GM21423 (cell line): ENCODE results near the gene KRT17.
"Not testable (repeated sequence)": the region's sequence is repeated elsewhere in the genome, so short reads cannot be mapped to it uniquely, and the experiment has no call there.

Source experiments
- ATAC-seq: cut with Tn5 transposase; IDR thresholded peaks from one replicate; pipeline ENCODE4 v1.9.1; 2021; ENCODE audit warnings: mild to moderate bottlenecking, moderate library complexity; ENCODE audit not compliant: unreplicated experiment

KRT17 gene

DNA sequence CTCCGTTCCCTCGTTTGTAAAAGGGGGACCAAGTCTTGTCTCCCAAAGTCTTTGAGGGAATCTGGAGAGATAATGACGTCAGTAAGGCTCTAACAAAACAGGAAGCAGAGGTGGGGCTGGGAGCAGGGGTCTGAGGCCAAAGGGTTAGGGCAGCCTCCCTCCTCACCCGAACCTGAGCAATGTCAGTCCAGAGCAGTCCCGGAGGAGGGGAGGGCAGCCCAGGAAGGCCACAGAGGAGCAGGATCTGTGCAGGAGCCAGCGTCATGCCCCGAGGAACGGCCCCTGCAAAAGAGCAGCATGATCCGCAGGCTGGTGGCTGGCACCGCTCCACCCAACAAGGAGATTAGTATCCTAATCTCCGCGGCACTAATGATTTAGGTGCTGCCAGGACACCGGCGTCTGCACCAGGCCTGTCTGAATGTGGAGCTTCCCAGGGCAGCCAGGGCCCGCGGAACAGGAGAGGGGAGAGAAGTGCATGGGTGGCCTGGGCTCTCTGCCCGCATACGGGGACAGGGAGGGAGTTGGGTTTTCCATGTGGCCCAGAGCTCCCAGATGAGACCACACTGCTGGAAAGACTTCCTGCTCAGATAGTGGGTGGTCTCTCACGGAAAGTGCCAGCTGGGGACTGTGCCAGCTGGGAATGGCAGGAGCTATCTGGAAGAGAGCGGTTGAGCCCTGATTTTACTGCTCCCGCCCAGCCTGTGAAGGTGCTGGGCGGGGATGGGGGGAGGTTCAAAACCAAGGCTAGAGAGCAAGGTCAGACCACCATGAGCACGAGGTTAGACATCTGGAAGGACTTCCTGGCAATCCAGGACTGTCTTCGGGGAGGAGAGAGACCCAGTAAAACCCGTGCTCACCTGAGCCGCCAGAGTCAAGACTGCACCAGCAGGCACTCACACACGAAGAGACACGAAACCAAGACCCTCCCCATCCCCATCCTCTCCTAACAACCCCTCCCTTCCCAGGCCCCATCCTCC is 11.0 kb upstream of the KRT17 start:
- no peak for ATAC-seq

DNA sequence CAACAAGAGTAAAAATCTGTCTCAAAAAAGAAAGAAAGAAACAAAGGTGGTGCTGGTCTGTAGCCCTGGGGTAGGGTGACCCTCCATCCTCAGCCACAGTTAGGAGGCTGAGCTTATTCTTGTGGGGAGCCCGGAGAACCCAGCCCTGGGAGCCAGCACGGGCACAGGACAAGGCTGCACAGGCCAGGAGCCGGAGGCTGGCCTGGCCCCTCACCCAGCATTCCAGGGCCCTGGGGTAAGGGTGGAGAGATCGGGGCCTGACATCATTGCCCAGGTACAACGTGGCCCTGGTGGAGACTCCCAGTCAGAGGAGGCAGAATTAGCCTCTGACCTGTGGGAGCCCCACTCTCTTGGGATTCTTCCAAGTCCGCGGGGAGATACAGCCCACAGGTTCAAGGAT is 10.3 kb upstream of the KRT17 start:
- ATAC-seq: no peak

DNA sequence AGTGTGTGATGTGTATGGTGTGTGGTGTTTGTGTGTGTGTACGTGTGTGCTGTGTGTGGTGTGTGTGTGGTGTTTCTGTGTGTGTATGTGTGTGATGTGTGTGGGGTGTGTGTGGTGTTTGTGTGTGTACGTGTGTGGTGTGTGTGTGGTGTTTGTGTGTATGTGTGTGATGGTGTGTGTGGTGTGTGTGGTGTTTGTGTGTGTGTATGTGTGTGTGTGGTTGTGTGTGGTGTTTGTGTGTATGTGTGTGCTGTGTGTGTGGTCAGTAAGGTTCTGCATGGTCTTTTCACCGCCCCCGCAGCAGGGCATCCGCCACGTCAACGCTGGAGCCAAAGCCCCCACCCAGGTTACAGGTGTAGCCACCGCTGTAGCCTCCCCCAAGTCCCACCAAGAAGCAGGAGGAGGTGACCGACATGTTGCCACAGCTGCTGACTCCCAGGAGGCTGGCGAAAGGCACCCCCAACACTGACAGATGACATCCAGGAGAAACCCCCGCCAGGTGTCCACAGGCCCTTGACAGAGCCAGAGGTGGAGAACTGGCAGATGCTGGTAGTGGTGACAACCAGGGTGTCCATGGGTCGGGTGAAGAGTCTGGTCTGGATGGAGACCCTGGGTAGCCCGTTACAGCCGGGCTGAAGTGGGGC is 9.3 kb upstream of the KRT17 start:
- no peak for ATAC-seq

DNA sequence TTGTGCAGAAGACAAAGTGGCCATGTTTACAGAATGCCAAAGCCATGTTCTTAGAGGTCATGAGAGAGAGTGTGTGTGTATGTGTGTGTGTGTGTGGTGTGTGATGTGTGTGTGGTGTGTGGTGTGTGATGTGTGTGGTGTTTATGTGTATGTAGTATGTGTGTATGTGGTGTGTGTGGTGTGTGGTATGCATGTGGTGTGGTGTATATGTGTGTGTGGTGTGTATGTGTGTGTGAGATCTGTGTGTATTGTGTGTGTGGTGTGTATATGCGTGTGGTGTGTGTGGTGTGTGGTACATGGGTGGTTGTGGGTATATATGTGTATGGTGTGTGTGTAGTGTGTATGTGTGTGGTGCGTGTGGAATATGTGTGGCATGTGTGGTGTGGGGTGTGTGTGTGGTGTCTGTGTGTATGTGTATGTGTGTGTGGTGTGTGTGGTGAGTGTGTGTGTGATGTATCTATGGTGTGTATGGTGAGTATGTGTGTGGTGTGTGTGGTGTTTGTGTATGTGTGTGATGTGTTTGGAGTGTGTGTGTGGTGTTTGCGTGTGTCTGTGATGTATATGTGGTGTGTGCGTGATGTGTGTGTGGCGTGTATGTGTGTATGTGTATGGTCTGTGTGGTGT is 8.2 kb upstream of the KRT17 start:
- no peak for ATAC-seq

DNA sequence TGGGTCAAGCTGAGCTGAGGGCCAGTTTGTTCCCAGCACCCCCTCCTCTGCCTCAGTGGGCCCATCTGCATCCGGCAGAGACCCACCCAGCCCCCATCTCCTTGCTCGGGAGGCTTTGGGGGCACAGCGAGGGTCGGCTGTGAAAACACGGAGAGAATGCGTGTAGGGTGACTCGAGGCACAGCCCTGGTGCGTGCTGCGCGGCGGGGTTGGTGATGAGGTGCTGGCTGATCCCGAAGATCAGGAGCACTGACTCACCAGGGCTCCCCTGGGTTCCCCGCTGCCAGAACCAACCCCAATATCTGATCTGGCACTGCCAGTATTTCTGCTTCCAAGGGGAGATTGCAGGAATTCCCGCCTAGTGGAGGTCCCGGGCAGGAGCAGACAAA is 7.5 kb upstream of the KRT17 start:
- no peak for ATAC-seq

DNA sequence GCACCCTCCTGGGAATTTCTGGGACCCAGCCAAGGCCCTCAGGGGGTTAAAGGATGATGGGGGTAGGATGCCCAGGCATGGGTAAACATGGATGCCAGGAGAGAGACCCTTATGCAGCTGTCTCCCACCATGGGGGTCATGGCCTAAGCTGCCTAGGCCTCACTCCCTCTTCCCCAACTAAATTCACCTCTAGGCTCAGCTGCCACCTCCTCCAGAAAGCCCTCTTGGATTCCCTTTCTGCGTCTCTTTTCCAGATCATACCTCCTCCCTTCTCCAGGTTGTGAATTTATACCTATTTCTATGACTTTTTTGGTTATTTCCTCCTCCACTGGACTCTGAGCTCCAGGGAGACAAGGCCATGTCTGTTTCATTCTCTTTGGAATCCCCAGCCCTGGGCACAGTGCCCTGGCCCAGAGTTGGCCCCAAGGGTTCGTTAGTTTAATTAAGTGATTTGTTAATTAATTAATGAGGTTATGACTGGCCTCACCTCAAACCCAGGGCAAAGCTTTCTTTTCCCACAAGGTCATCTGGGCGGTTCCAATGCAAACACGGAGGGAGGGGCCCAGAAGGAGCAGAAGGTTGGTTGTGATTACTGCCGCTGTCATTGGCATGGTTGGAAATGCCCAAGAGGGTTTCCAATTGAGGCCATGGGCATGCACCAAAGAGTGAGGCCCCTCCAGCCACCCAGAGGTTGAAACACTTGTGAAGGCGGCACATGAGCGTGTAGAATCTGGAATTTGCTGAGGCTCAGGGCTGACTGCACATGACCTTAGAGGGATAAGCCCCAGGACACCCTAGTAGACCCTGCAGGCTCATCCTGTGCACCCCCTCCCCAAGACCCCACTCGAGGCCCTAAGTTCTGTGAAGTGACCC is 6.9 kb upstream of the KRT17 start:
- no peak for ATAC-seq

DNA sequence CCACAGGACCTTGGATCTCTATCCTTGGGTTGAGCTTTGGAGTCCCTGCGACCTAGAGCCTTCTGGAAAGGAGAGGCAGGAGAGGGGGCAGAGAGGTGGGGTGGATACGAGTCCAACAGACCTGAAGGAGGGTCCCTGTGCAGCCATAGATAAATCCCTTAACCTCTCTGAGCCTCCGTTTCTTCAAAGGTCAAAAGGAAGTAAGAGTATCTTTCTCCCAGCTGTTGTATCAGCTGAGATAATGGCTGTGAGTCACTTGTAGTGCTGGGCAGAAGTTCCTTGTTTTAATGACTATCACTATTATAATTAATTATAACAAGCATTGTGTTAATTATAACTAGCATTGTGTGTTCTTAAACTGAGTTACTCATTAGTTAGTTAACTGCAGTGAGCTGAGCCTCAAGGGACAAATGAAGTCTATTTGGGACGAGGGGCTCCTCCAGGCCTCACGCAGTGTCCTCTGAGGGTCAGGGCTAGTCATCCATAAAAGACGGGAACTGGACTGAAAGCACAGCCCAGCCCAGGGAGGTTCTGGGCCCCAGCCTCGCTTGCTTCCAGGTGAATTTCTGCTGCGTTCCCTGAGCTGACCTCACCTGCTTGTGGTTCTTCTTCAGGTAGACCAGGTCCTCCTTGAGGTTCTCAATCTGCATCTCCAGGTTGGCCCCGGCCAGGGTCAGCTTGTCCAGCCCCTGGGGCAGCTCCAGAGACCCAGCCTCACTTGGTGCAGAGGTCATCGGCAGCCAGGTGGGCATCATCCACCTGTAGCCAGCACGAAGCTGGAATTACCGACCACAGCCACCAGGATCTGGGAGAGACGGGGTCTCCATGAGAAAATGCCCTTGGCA is 5.7 kb upstream of the KRT17 start:
- ATAC-seq: no peak

DNA sequence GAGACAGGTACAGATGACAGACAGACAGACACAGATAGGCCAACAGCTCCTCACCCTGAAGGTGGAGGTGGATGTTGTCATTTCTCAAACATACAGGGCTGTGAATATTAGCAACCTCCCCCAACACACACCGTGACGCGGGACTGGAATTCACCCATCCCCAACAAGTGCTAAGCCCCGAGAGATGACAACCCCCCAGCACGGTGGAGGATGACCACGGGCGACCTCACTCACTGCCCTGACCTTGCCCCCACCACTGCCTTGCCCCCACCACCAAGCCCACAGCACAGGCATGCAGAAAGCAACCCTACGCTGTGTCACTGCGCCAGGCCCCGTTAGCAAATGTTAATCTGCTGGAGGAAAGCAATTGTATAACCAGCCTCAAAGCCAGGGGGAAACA is 4.9 kb upstream of the KRT17 start:
- no peak for ATAC-seq

DNA sequence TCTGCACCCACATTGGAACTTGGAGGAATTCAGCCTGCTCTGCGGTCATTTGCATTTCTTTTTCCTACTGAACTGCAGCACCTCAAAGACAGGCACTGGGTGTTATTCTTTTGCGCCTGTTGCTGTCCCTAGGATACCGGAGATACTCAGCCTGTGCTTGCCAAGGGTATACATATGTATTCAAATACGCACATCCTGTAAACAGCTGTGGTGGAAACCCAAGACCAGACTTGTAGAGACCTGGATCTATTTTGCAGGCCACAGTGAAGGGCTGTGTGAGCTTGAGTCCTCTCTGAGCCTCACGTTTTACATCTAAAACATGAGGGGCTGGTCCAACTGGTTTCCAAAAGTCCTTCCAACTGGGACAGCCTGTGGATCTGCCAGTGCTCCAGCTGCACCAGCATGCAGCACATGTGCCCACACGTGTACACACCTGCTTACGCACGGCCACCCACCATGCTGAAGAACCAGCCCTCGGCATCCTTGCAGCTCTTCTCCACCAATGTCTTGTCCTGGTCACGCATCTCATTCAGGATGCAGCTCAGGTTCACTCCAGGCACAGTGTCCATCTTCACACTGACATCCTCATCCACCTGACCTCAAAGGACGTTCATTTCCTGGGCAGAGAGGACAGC is 4.4 kb upstream of the KRT17 start:
- ATAC-seq: not testable (repeated sequence)

DNA sequence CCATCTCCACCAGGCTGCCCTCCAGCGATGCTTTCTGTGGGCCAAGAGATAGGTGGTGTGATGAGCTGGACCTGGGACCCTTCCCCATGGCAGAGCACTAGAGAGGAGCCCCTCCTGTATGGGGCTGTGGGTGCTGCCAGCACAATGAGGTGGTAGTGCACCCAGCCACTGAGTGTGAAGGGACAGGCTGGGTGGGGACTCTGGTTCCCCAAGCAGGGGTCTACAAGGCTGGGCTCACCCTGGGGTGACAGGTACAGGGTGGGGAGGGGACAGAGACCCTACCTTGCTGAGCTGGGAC is 3.6 kb upstream of the KRT17 start:
- ATAC-seq: not testable (repeated sequence)

DNA sequence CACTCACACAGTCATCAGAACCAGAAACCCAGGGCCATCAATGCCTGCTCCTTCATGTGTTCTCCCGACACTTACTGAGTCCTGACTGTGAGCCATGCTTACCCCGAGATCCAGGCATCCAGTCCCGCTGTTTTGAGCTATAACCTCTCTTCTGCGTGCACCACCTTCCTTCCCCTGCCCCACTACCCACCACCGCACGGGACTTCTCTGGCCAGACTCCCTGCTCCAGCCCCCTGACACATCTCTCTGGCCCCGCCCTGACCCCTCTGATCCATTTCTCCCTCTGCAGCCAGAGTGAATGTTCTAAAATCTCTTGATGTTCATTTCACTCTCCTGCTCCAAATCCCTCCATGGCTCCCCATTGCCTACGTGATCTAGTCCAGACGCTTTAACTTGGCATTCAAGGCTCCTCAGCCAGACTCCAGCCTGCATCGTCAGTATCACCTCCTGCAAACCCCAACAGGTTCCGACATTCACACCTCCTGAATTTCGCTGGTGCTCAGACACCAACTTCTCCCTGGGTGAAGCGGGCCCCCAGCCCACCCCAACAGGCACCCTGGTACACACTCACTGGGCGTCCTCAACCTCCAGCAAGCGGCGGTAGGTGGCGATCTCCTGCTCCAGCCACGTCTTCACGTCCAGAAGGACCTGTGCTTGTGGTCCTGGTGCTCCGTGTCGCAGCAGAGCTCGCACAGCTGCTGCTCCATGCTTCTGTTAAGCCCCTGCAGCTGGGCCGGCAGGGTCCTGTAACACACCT is 3.1 kb upstream of the KRT17 start:
- ATAC-seq: no peak

DNA sequence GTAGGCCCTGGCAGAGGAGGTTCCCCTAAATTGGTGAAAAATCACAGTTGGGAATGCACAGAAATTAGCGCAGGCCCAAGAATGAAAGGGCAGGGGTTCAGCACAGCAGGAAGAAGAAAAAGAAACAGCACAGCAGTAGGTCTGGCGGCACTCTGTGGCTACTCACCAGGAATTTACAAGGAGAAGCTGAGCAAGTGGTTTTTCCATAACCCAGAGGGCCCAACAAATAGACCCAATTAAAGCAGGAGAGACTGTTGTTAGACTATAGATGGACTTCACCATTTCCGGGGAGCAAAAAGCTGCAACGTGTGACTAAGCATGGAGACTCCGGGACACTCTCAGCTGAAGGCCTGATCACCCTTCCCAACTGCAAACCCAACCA is 2.5 kb upstream of the KRT17 start:
- ATAC-seq: not testable (repeated sequence)

DNA sequence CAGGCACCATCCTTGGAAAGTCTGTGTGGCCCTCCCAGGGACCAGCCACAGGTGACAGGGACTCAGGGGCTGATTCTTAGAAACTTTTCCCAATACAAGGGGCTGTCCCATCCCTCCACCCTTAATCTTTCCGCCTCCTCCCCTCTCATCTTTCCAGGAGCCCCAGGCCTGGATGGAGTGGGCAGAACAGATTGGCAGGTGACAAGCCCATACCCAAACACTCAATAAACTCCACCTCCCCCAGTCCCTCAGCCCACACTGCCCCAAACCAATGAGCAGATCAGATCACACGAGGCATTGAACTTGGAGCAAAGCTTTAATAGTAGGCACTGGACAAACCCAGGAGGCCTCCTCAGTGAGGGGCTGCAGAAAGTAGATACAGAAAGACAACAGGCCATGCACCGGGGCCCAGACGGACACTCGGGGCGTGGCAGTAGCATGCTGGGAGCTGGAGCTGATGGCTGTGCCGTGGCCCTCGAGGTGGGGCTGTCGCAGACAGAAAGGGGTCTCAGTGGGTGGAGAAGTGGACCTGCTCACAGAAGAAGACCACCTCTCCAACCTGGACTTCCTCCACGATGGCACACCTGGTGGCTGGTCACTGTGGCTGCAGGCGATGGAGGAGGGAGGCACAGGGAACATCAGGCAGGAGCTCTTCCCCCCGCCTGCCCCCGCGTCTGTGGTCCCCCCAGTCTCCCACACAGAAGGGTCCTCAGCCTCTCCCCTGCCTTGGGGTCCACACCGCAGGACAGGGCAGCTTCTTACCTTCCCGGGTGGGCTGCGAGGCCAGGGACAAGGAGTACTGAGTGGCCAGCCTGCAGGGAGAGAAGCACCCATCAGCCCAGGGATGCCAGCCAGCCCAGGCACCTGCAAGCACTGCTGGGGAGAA is 1.9 kb upstream of the KRT17 start:
- ATAC-seq: not testable (repeated sequence)

DNA sequence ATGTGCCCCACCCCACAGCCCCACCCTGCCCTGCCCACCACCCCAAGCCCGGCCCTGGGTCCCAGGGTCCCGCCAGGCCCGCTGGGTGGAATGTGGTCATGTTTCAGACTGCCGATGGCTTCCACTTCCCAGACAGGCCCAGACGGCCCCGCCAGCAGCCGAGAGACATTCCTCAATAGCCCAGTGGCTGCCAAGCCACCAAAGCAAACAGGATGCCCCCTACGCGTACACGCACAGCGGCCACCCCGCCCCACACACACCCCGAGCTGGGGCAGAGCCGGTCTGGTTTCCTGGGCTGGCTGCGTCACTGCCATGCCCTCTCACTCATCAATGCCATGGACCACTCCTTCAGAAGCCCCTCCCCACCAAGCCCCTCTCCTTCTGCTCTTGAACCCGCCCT is 1.2 kb upstream of the KRT17 start:
- ATAC-seq: no peak

DNA sequence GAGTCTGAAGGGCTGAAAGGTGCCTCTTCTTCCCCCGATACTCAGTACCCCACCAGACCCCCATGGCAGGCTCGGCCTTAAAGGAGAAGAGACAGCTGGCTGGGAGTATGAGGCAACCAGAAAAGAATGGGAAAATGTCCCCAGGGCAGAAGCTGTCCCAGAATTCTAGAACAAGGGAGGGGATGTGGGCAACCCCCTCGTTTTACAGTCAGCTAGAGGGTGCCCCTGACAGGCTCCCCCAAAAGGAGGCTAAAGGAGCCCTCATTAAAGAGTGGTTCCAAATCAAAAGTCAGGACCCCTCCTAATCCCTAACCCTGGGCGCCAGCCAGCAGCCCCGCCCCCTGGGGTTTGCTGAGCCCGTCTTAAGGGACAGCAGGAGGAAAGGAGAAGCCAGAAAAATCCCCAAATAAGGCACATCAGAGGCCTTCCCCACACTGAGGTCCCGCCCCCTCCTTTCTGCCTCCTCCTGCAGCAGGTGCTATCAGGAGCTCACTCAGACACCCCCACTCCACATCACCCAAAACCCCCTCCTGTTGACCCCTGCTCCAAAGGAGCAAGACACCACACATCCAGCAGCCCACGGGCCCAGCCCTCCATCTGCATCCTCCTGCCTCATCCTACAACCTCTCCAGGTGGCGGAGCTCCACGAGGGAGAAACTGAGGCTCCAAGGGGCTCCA is 1.1 kb downstream of the KRT17 start:
- not testable (repeated sequence) for ATAC-seq

DNA sequence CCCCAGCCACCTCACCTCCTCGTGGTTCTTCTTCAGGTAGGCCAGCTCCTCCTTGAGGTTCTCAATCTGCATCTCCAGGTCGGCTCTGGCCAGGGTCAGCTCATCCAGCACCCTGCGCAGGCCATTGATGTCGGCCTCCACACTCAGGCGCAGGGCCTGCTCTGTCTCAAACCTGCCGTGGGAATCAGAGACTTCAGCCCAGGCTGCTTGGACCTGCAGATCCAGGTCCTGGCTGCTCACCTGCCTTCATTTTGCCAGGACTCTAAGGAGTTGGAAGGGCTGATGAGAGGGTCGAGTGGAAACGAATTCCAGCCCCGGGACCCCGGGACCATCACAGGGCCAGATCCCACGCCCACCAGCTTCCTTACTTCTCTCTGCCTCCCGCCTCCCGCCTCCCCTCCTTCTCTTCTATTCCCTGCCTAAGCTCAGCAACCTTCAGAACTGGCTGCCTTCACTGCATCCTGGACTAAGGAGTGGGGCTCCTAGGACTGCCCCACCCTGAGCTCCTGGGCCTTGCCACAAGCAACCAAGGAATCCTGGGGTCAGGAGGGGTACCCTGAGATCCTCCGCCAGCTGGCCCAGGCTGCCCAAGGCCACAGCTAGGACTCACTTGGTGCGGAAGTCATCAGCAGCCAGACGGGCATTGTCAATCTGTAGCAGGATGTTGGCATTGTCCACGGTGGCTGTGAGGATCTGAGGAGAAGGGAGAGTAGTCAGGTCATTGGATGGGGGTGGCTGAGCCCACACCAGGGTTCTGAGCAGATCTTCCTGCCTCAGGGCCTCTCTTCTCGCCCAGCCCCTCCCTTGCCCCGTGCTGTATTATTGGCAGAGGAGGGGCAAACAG is 1.8 kb downstream of the KRT17 start:
- ATAC-seq: not testable (repeated sequence)

DNA sequence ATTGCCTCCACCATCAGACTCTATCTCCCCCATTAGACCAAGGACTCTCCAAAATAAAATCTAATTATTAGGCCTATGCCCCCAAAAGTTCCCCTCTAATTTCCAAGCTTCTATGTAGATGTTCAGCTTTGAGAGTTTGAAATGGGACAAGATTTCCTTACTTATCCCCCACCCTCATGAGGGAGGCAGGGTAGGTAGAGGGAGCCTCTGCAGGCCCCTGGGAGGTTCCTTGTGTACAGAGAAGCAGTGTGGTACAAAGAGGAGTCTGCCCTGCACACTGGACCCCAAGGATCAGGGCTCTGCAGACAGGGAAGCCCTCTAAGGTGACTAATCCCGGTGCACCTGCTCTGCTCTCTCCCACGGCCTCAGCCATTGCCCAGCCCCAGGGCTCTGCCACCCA is 2.5 kb downstream of the KRT17 start:
- ATAC-seq: no peak
